Epithelial cell of esophagus (primary cell): ENCODE results near the gene BRD7.

Experiments
- DNase-seq: peaks from one replicate; pipeline ENCODE4 v3.0.0; 2010; ENCODE audit warnings: low read depth
- H3K4me3 ChIP-seq: 2 replicates; pipeline ENCODE4 v1.5.1; 2011; ENCODE audit warnings: mild to moderate bottlenecking, low read length, control low read depth
- TF ChIP-seq, protein P1 (sequence below): IDR thresholded peaks from 2 replicates; pipeline ENCODE4 v1.5.1; 2011; ENCODE audit warnings: low read depth, mild to moderate bottlenecking, low read length, control low read depth, inconsistent platforms; ENCODE audit not compliant: insufficient read depth; ENCODE audit errors: missing control alignments

BRD7 gene

GRCh38 chr16:50369133-50369804 is 481 bp upstream of the BRD7 start:
- peak overlapping the region; percentile 27 for H3K4me3 ChIP-seq
- TF ChIP-seq, protein P1, sequence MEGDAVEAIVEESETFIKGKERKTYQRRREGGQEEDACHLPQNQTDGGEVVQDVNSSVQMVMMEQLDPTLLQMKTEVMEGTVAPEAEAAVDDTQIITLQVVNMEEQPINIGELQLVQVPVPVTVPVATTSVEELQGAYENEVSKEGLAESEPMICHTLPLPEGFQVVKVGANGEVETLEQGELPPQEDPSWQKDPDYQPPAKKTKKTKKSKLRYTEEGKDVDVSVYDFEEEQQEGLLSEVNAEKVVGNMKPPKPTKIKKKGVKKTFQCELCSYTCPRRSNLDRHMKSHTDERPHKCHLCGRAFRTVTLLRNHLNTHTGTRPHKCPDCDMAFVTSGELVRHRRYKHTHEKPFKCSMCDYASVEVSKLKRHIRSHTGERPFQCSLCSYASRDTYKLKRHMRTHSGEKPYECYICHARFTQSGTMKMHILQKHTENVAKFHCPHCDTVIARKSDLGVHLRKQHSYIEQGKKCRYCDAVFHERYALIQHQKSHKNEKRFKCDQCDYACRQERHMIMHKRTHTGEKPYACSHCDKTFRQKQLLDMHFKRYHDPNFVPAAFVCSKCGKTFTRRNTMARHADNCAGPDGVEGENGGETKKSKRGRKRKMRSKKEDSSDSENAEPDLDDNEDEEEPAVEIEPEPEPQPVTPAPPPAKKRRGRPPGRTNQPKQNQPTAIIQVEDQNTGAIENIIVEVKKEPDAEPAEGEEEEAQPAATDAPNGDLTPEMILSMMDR = no peak
- DNase-seq = no peak

GRCh38 chr16:50367777-50368409 is 895 bp downstream of the BRD7 start:
- peak overlapping the region; percentile 68 for H3K4me3 ChIP-seq
- TF ChIP-seq, protein P1 = no peak
- DNase-seq = peak; percentile 65

GRCh38 chr16:50365791-50366575 is 2.8 kb downstream of the BRD7 start:
- DNase-seq = no peak
- no peak overlapping the region for H3K4me3 ChIP-seq
- TF ChIP-seq, protein P1 = no peak

DNA sequence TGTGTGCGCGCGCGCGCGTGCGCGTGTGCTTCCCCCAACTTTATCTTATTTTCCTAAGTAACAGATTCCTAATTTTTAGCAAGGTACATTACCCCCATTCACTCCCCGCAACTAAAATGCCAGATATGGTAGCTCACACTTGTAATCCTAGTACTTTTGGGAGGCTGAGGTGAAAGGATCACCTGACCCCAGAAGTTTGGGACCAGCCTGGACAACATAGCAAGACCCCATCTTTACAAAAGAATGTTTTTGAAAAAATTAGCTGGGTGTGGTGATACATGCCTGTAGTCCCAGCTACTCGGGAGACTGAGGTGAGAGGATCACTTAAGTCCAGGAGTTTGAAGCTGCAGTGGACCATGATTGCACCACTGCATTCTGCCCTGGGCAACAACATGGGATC is 5.1 kb downstream of the BRD7 start:
- no peak overlapping the region for H3K4me3 ChIP-seq
- DNase-seq = no peak
- TF ChIP-seq, protein P1 = no peak

- DNase-seq = peak; percentile 59
- TF ChIP-seq, protein P1 = no peak
- H3K4me3 ChIP-seq = no peak overlapping the region
Observed at GRCh38 chr16:50360779-50361178, 8.0 kb downstream of the BRD7 start.

GRCh38 chr16:50360033-50360778 is 8.6 kb downstream of the BRD7 start:
- no peak overlapping the region for H3K4me3 ChIP-seq
- TF ChIP-seq, protein P1 = no peak
- peak; percentile 91 for DNase-seq
